Keratinocyte (primary cell): Measurements from ENCODE around the gene SQSTM1. TPM values are rescaled to one million over a fixed set of nuclear protein-coding genes. Genes with fewer than 3 reads are reported as not detected.

Experiments
- DNase-seq: peaks from one replicate; pipeline ENCODE4 v3.0.0-alpha.2; 2011; ENCODE audit warnings: low read depth, missing footprints, low spot score
- FAIRE-seq: peaks from 2 replicates; lab custom pipeline; 2011; peaks lifted over from hg19 to GRCh38; lab: Jason Lieb, UNC
- H2AFZ ChIP-seq: 2 replicates; pipeline ENCODE4 v1.6.0; 2012; ENCODE audit warnings: low read length, control low read depth, inconsistent platforms; ENCODE audit not compliant: control insufficient read depth
- H3K27ac ChIP-seq: 2 replicates; pipeline ENCODE4 v1.5.1; 2011; ENCODE audit warnings: low read length; ENCODE audit not compliant: control insufficient read depth, insufficient read depth
- H3K27me3 ChIP-seq: 3 replicates; pipeline ENCODE4 v1.6.0; 2011; ENCODE audit warnings: low read length; ENCODE audit not compliant: control insufficient read depth, insufficient read depth; ENCODE audit errors: extremely low read depth
- H3K36me3 ChIP-seq, 2 experiments: 2 replicates in 1 of 2; 3 replicates in 1 of 2; pipeline ENCODE4 v1.5.1; 2011; ENCODE audit warnings: low read length in 2 of 2, mild to moderate bottlenecking in 1 of 2; ENCODE audit not compliant: control insufficient read depth in 2 of 2, insufficient read depth in 2 of 2; ENCODE audit errors: extremely low read depth in 1 of 2
- H3K4me1 ChIP-seq: 3 replicates; pipeline ENCODE4 v1.5.1; 2011; ENCODE audit warnings: low read length; ENCODE audit not compliant: control insufficient read depth, insufficient read depth; ENCODE audit errors: extremely low read depth
- H3K4me2 ChIP-seq: 3 replicates; pipeline ENCODE4 v1.6.0; 2011; ENCODE audit warnings: low read depth, low read length; ENCODE audit not compliant: control insufficient read depth, insufficient read depth; ENCODE audit errors: extremely low read depth
- H3K4me3 ChIP-seq, 3 experiments: fragments of 200-600 bp in 1 of 3; sonication (generic) in 1 of 3; 2 replicates in 2 of 3; 3 replicates in 1 of 3; pipeline ENCODE4 v1.5.1; 2011 to 2016; ENCODE audit warnings: low read length in 3 of 3, mild to moderate bottlenecking in 3 of 3, control low read depth in 2 of 3, inconsistent platforms in 1 of 3, low read depth in 1 of 3, mixed read lengths in 1 of 3, mixed run types in 1 of 3, moderate library complexity in 1 of 3; ENCODE audit not compliant: control insufficient read depth in 2 of 3, insufficient read depth in 2 of 3; ENCODE audit errors: extremely low read depth in 1 of 3
- H3K79me2 ChIP-seq: 2 replicates; pipeline ENCODE4 v1.6.0; 2012; ENCODE audit warnings: low read length; ENCODE audit not compliant: control insufficient read depth, insufficient read depth
- H3K9ac ChIP-seq: 3 replicates; pipeline ENCODE4 v1.6.0; 2011; ENCODE audit warnings: low read length; ENCODE audit not compliant: control insufficient read depth, insufficient read depth; ENCODE audit errors: extremely low read depth
- H3K9me1 ChIP-seq: 3 replicates; pipeline ENCODE4 v1.6.0; 2011; ENCODE audit warnings: low read length; ENCODE audit not compliant: control insufficient read depth, insufficient read depth; ENCODE audit errors: extremely low read depth
- H3K9me3 ChIP-seq: 2 replicates; pipeline ENCODE4 v1.5.1; 2012; ENCODE audit warnings: low read depth, low read length; ENCODE audit not compliant: control insufficient read depth
- H4K20me1 ChIP-seq: 3 replicates; pipeline ENCODE4 v1.6.0; 2011; ENCODE audit warnings: low read length; ENCODE audit not compliant: control insufficient read depth, insufficient read depth; ENCODE audit errors: extremely low read depth
- EZH2 ChIP-seq: IDR thresholded peaks from one replicate; pipeline ENCODE4 v1.6.1; 2012; ENCODE audit warnings: inconsistent platforms, mild to moderate bottlenecking, low read length, moderate library complexity
- dilution Hi-C: fragments of 300-500 bp; cut with MboI; formaldehyde crosslinking; loops from one replicate; pipeline ENCODE4 v1.7.0; 2020; ENCODE audit warnings: low sequenced_read_pairs; ENCODE audit not compliant: extremely low pct_ligation_motif_present
- polyA plus RNA-seq, 5 experiments: library from polyadenylated mRNA; depleted of rRNA in 3 of 5; stranded (reverse) in 3 of 5; stranded (forward) in 1 of 5; unstranded in 1 of 5; fragments of >200 nt; gene quantifications; 1 replicate in 1 of 5; 2 replicates in 3 of 5; 3 replicates in 1 of 5; pipeline versions ENCODE4 v1.2.1 to v1.2.3, GENCODE V29; 2011 to 2012; ENCODE audit warnings: missing spikeins in 2 of 5, low read depth in 1 of 5, low replicate concordance in 1 of 5
- TF ChIP-seq, protein P1 (sequence below), 3 experiments: IDR thresholded peaks in 1 of 3; conservative IDR thresholded peaks in 1 of 3; optimal IDR thresholded peaks in 1 of 3; 2 replicates in 2 of 3; 3 replicates in 1 of 3; pipeline versions ENCODE3 to v1.5.1; 2011; ENCODE audit warnings: low read length in 3 of 3, mild to moderate bottlenecking in 3 of 3, moderate library complexity in 2 of 3, control low read depth in 1 of 3, inconsistent platforms in 1 of 3; ENCODE audit not compliant: insufficient read depth in 2 of 3; ENCODE audit errors: extremely low read depth in 1 of 3

SQSTM1 gene
- polyA plus RNA-seq, 1 donor (not counting 4 experiments of a cell fraction or from before 2014, with no cell fraction given), result 75.7 TPM

DNA sequence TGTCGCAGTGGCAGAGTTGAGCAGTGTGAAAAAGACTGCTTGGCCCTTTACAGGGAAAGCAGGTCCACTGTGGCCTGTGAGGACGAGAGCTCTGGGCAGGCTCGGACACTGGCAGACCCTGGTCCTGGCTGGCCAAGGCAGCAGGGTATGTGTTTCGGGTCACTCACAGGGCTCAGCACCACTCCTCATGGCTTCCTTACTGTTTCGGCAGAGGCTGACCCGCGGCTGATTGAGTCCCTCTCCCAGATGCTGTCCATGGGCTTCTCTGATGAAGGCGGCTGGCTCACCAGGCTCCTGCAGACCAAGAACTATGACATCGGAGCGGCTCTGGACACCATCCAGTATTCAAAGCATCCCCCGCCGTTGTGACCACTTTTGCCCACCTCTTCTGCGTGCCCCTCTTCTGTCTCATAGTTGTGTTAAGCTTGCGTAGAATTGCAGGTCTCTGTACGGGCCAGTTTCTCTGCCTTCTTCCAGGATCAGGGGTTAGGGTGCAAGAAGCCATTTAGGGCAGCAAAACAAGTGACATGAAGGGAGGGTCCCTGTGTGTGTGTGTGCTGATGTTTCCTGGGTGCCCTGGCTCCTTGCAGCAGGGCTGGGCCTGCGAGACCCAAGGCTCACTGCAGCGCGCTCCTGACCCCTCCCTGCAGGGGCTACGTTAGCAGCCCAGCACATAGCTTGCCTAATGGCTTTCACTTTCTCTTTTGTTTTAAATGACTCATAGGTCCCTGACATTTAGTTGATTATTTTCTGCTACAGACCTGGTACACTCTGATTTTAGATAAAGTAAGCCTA is 15.7 kb downstream of the SQSTM1 start:
- Histone ChIP-seq H3K36me3 (peaks cover 25 to 34% of the 10 kb centered on the region in 2 experiments), H3K4me2 (no peak overlapping the region), H3K9me3 (no peaks in the 10 kb centered on the region), H3K4me3 (no peak overlapping the region), H3K27me3 (no peaks in the 10 kb centered on the region), H3K9ac (no peak overlapping the region), H3K27ac (no peak overlapping the region), H3K79me2 (no peaks in the 10 kb centered on the region), H3K9me1 (no peaks in the 10 kb centered on the region), H3K4me1 (no peaks in the 10 kb centered on the region), H4K20me1 (no peaks in the 10 kb centered on the region), H2AFZ (no peak overlapping the region)
- dilution Hi-C loops, result loop anchor here (25.0 kb wide), 1 partner anchor 99 kb away; the partner anchor contains the start of gene MAML1
- no peak for DNase-seq
- FAIRE-seq, result no peak
- no peak for TF ChIP-seq EZH2
- TF ChIP-seq, protein P1, sequence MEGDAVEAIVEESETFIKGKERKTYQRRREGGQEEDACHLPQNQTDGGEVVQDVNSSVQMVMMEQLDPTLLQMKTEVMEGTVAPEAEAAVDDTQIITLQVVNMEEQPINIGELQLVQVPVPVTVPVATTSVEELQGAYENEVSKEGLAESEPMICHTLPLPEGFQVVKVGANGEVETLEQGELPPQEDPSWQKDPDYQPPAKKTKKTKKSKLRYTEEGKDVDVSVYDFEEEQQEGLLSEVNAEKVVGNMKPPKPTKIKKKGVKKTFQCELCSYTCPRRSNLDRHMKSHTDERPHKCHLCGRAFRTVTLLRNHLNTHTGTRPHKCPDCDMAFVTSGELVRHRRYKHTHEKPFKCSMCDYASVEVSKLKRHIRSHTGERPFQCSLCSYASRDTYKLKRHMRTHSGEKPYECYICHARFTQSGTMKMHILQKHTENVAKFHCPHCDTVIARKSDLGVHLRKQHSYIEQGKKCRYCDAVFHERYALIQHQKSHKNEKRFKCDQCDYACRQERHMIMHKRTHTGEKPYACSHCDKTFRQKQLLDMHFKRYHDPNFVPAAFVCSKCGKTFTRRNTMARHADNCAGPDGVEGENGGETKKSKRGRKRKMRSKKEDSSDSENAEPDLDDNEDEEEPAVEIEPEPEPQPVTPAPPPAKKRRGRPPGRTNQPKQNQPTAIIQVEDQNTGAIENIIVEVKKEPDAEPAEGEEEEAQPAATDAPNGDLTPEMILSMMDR (optimal IDR thresholded peaks at IDR 0.05 in 1 of 3, IDR thresholded peaks at IDR 0.05 in 1 of 3, conservative IDR thresholded peaks at IDR 0.05 in 1 of 3; ENCODE audit: extremely low read depth in 1 of 3, insufficient read depth in 2 of 3, low read length in 3 of 3), result no peak

DNA sequence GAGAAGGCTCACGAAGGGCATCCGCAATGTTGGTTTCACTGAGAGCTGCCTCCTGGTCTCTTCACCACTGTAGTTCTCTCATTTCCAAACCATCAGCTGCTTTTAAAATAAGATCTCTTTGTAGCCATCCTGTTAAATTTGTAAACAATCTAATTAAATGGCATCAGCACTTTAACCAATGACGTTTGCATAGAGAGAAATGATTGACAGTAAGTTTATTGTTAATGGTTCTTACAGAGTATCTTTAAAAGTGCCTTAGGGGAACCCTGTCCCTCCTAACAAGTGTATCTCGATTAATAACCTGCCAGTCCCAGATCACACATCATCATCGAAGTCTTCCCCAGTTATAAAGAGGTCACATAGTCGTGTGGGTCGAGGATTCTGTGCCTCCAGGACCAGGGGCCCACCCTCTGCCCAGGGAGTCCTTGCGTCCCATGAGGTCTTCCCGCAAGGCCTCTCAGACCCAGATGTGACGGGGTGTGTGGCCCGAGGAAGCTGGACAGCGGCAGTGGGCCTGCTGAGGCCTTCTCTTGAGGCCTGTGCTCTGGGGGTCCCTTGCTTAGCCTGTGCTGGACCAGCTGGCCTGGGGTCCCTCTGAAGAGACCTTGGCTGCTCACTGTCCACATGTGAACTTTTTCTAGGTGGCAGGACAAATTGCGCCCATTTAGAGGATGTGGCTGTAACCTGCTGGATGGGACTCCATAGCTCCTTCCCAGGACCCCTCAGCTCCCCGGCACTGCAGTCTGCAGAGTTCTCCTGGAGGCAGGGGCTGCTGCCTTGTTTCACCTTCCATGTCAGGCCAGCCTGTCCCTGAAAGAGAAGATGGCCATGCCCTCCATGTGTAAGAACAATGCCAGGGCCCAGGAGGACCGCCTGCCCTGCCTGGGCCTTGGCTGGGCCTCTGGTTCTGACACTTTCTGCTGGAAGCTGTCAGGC is 16.6 kb downstream of the SQSTM1 start:
- Histone ChIP-seq H3K4me1 (no peaks in the 10 kb centered on the region), H3K9ac (no peak overlapping the region), H4K20me1 (no peaks in the 10 kb centered on the region), H2AFZ (no peak overlapping the region), H3K27ac (no peak overlapping the region), H3K4me3 (no peak overlapping the region), H3K9me3 (no peaks in the 10 kb centered on the region), H3K9me1 (no peaks in the 10 kb centered on the region), H3K36me3 (peaks cover 22 to 28% of the 10 kb centered on the region in 2 experiments), H3K27me3 (no peaks in the 10 kb centered on the region), H3K79me2 (no peaks in the 10 kb centered on the region), H3K4me2 (no peak overlapping the region)
- dilution Hi-C loops, result loop anchor here (25.0 kb wide), 1 partner anchor 100 kb away; the partner anchor contains the start of gene MAML1
- no peak for FAIRE-seq
- TF ChIP-seq, protein P1 (optimal IDR thresholded peaks at IDR 0.05 in 1 of 3, IDR thresholded peaks at IDR 0.05 in 1 of 3, conservative IDR thresholded peaks at IDR 0.05 in 1 of 3; ENCODE audit: extremely low read depth in 1 of 3, insufficient read depth in 2 of 3, low read length in 3 of 3), result no peak
- no peak for DNase-seq
